Measurements from ENCODE around the gene HIRIP3.
"Not testable (repeated sequence)": the region's sequence is repeated elsewhere in the genome, so short reads cannot be mapped to it uniquely, and the experiment has no call there.

- not testable (repeated sequence) for TF ChIP-seq EZH2 (IDR thresholded peaks at IDR 0.05; ENCODE audit: low read length, unreplicated experiment); CTCF (conservative IDR thresholded peaks at IDR 0.05; ENCODE audit: low read depth, low read length); EZH2phosphoT487 (IDR thresholded peaks at IDR 0.05; ENCODE audit: borderline replicate concordance, low read length)
Observed at GRCh38 chr16:30040690-30041089, 45.3 kb upstream of the HIRIP3 start.
